ENCODE measurements around the gene CARHSP1. TPM values are rescaled to one million over a fixed set of nuclear protein-coding genes. Genes with fewer than 3 reads are reported as not detected.

The CARHSP1 gene
- total RNA-seq, 4 donors from 2014 or later, result 12.4 to 22.3 (median 18.4) TPM

- TF ChIP-seq POLR2A (IDR thresholded peaks at IDR 0.05) (no peak), CTCF (IDR thresholded peaks at IDR 0.05 in 4 of 5, conservative IDR thresholded peaks at IDR 0.05 in 1 of 5) (no peak)
- peak overlapping the region; percentile 59 to 81 (median 77) for H3K27ac ChIP-seq
- ATAC-seq, result no peak
Measured at GRCh38 chr16:8887431-8887765, 18.6 kb upstream of the CARHSP1 start.

GRCh38 chr16:8886593-8887430, 18.0 kb upstream of the CARHSP1 start:
- intact Hi-C loops (cut with DNase I; ENCODE audit: low total_unique reads), result loop anchor here (5.0 to 10.0 kb wide), 2 partner anchors 70 to 218 kb away; no protein-coding TSS in a partner anchor

More at GRCh38 chr16:8887431-8887765, 18.6 kb upstream of the CARHSP1 start:
- Histone ChIP-seq H3K27me3 (peaks cover 0 to 8% (median 7%) of the 10 kb centered on the region in 3 donors), H3K9me3 (no peaks in the 10 kb centered on the region), H3K36me3 (peaks cover 0 to 22% of the 10 kb centered on the region in 2 donors), H3K4me1 (peaks cover 11 to 36% of the 10 kb centered on the region in 2 donors), H3K4me3 (no peak overlapping the region)
- in situ Hi-C loops (cut with MboI; ENCODE audit: low sequenced_read_pairs in 4 of 4), result loop anchor here in 1 of 4 donors (25.0 kb wide), 1 partner anchor 225 kb away; the partner anchor contains the start of gene ABAT
- DNase-seq, result no peak
- intact Hi-C loops (cut with DNase I; ENCODE audit: low total_unique reads), result loop anchor here (5.0 to 10.0 kb wide), 2 partner anchors 70 to 217 kb away; no protein-coding TSS in a partner anchor

GRCh38 chr16:8885674-8886592, 17.1 kb upstream of the CARHSP1 start:
- Histone ChIP-seq H3K4me1 (peaks cover 11 to 36% of the 10 kb centered on the region in 2 donors), H3K36me3 (peaks cover 0 to 10% of the 10 kb centered on the region in 2 donors), H3K27me3 (peaks cover 0 to 8% (median 7%) of the 10 kb centered on the region in 3 donors), H3K4me3 (no peak overlapping the region), H3K9me3 (no peaks in the 10 kb centered on the region), H3K27ac (peak overlapping the region; percentile 8 to 81 (median 40))
- in situ Hi-C loops (cut with MboI; ENCODE audit: low sequenced_read_pairs in 4 of 4) (loop anchor here in 1 of 4 donors (25.0 kb wide), 1 partner anchor 224 kb away; the partner anchor contains the start of gene ABAT), intact Hi-C loops (cut with DNase I; ENCODE audit: low total_unique reads) (loop anchor here (5.0 to 10.0 kb wide), 2 partner anchors 71 to 219 kb away; no protein-coding TSS in a partner anchor)
- no peak for TF ChIP-seq CTCF (IDR thresholded peaks at IDR 0.05 in 4 of 5, conservative IDR thresholded peaks at IDR 0.05 in 1 of 5)
- TF ChIP-seq POLR2A (IDR thresholded peaks at IDR 0.05), result peak; percentile 44 to 47
- DNase-seq (peak in 1 of 2 donors; percentile 78), ATAC-seq (peak in 1 of 2 donors; percentile 40)

More at GRCh38 chr16:8886593-8887430, 18.0 kb upstream of the CARHSP1 start:
- in situ Hi-C loops (cut with MboI; ENCODE audit: low sequenced_read_pairs in 4 of 4), result loop anchor here in 1 of 4 donors (25.0 kb wide), 1 partner anchor 225 kb away; the partner anchor contains the start of gene ABAT
- H3K27ac ChIP-seq, result peak overlapping the region; percentile 18 to 81 (median 69)
- no peak overlapping the region for H3K4me3 ChIP-seq
- DNase-seq, result no peak
- peaks cover 0 to 19% of the 10 kb centered on the region in 2 donors for H3K36me3 ChIP-seq
- H3K4me1 ChIP-seq, result peaks cover 11 to 36% of the 10 kb centered on the region in 2 donors
- TF ChIP-seq POLR2A (IDR thresholded peaks at IDR 0.05) (no peak), CTCF (IDR thresholded peaks at IDR 0.05 in 4 of 5, conservative IDR thresholded peaks at IDR 0.05 in 1 of 5) (no peak)
- H3K27me3 ChIP-seq, result peaks cover 0 to 8% (median 7%) of the 10 kb centered on the region in 3 donors
- no peaks in the 10 kb centered on the region for H3K9me3 ChIP-seq
- no peak for ATAC-seq

DNA sequence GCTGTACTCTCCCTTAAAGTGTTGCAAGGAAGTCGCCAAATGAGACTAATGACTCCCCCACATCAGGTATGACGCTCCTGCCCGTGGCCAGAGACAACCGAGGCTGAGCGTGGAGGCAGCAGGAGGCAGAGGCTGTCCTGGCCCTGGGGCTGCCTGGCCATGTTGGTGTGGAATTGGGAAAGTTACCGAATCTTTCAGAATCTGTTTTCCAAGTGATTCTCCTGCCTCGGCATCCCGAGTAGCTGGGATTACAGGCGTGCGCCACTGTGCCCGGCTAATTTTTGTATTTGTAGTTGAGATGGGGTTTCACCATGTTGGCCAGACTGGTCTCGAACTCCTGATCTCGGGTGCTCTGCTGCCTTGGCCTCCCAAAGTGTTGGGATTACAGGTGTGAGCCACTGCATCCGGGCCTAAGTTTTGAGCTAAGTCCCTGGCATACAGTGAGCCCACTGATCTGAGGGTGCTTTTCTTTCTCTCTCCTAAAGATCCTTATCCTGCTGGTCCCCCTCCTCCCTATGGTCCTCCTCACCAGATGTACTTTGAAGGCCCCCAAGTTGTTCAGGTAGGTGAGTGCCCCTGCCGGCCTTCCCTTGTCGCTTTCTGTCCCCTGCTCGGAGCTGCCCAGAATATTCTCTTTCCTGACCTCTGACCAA, 14.0 kb upstream of the CARHSP1 start:
- Histone ChIP-seq H3K4me3 (no peak overlapping the region), H3K36me3 (no peaks in the 10 kb centered on the region), H3K4me1 (peaks cover 4 to 29% of the 10 kb centered on the region in 2 donors), H3K9me3 (no peaks in the 10 kb centered on the region), H3K27ac (no peak overlapping the region), H3K27me3 (peaks cover 0 to 8% (median 7%) of the 10 kb centered on the region in 3 donors)
- TF ChIP-seq POLR2A (IDR thresholded peaks at IDR 0.05) (no peak), CTCF (IDR thresholded peaks at IDR 0.05 in 4 of 5, conservative IDR thresholded peaks at IDR 0.05 in 1 of 5) (no peak)
- intact Hi-C loops (cut with DNase I; ENCODE audit: low total_unique reads), result loop anchor here (5.0 to 10.0 kb wide), 2 partner anchors 81 to 222 kb away; no protein-coding TSS in a partner anchor
- in situ Hi-C loops (cut with MboI; ENCODE audit: low sequenced_read_pairs in 4 of 4), result loop anchor here in 3 of 4 donors (5.0 to 25.0 kb wide), 3 partner anchors 221 to 316 kb away; partner anchors contain the start of gene ABAT (in 1 of the 3)
- ATAC-seq (no peak), DNase-seq (no peak)
